Stimulated activated CD4-positive, alpha-beta T cell treated with anti-CD3 and anti-CD28 coated beads, TNF-alpha, amount 100 ng/mL, for 1 hour (primary cell): ENCODE measurements around the gene DEF6.

ENCODE experiments used
- DNase-seq, 3 donors: peaks; one replicate each; pipeline ENCODE4 v3.0.0-alpha.2; 2020; ENCODE audit warnings: low read depth in 3 of 3, low spot score in 1 of 3

Gene DEF6

DNA sequence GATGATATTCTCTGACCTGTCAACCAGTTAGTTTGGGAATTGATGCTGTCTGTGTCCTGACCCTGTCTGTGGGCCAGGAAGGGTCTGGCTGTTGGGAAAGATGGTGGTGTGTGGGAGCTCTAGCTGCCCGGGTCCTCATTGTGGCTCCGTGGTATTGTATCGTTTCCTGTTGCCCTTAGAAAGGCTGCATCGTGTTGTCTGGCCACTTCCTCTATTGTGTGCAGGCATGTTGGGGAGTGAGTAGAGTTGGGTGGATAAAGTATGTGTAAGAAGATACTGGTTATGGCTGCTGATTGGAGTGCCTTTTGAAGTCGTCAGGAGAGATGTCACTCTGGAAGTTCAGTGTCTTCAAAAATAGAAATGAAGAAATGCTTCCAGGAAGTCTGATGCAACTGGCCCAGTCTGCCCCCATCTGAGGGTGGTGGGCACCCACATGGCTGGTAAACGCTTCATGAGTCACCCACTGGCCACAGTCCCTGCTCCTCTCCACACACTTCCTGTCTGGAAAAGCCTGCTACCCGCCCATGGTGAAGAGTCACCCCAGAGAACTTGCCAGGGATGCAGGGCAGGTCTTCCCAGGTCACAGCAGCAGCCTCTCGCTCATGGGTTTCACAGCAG is 72.6 kb downstream of the DEF6 start:
- DNase-seq: peak in 1 of 3 donors; percentile 10

- DNase-seq: no peak
Observed at GRCh38 chr6:35370785-35371493, 73.3 kb downstream of the DEF6 start.
